ENCODE data around the gene PSMA7.
"Not testable (repeated sequence)": the region's sequence is repeated elsewhere in the genome, so short reads cannot be mapped to it uniquely, and the experiment has no call there.

Gene PSMA7

DNA sequence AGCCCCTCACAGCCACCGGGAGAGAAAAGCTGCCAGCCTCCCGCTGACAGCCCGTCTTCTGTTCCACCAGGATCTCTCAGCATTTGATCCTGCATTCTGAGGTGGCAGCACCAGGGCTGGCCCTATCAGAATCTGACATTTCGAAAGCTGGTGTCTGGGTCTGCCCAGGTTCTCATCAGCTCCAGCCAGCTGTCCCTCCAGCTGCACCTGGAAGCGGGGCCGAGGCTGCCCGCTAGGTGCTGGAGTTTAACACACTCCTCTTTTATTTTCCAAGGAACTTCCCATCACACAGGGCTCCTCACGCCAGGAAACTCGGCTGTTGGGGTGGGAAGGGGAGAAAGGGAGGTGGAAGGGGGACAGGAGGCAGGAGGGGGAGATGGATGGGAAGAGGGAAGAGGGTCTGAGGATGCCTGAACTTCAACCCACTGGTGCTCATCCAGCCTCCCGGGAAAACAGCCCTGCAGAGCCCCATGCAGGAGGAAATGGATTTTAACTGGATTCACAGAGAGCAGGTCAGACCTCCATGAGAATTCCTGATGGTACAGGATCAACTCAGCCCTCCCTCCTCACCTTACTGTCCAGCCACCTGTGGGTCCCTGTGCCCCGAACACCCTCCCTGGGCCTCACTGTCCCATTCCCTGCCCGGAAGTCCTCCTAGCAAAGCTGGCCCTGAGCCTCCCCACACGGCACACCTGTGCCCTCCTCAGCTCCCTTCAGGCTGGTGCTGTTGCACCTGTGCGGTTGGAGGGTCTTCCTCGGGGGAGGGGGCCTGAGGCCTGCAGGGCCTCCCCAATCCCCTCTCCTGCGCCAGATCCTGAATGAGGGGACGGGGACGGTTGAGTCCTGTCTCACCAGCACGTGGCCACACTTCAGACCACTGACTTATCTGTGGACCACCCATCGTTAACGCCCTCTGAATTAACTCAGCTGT lies 24.8 kb downstream of the PSMA7 start:
- DNase-seq = no peak

DNA sequence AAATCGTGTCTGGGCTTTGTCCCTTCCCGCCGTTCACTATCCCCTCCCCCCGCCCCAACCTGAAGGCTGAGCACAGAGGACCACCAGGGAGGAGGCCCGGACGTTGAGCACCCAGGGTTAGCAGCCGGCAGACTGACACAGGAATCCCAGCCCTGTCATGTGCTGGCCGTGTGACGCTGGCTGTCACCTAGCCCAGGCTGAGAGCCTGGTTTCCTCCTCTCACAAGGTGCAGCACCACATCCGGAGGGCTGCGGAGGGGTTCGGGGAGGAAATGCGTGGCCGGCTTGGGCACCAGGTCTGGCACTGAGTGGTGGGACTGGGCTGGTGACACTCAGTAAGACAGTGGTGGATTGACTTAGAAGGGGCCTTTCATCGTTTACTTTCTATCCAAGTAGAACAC lies 25.5 kb downstream of the PSMA7 start:
- DNase-seq = no peak

DNA sequence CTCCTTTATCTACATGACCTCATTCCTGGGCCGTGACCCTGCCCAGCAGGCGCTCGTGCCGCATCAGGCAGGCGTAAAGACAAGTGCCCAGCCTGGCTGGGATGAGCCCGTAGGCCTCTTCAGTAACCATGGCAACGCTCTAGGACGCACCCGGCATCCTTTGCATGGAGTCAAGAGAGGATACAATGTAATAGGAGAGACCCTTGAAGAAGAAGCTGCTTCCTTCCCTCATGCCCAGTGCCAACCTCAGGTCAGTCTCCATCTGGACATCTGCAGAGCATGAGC lies 25.9 kb downstream of the PSMA7 start:
- no peak for DNase-seq

DNA sequence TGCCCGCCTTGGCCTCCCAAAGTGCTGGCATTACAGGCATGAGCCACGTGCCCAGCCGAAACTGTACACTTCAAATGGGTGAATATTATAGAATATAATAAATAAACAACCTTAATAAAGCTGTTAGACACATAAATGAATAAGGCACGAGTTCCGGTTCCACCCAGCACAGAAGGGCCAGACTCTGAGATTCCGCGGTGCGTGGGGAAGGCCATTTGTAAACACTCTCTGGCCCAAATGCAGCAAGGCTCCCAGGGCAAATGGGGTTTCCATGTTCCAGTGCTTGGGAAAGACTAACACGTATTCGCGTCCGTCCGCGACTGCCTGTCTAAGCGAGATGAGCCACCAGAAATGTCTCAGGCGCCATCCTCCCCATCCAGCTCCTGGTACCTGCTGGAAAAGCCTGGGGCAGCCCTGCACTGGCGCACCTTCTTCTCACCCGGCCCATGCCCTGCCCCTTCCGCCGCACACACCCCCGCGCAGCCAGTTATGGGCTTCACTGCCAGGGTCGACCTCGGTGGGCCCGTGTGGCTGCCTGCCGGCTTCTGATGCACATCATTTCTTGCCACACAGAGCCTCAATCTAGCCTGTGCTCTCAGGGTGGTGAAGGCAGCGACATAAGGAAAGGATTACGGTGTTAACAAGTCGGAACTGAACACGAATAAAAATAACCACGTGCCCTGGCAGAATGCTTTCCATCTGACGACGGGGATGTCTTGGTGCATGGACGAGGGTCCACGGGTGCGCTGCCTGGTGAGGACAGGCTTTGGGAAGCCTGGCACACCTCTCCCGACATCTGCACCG lies 26.4 kb downstream of the PSMA7 start:
- no peak for DNase-seq

DNA sequence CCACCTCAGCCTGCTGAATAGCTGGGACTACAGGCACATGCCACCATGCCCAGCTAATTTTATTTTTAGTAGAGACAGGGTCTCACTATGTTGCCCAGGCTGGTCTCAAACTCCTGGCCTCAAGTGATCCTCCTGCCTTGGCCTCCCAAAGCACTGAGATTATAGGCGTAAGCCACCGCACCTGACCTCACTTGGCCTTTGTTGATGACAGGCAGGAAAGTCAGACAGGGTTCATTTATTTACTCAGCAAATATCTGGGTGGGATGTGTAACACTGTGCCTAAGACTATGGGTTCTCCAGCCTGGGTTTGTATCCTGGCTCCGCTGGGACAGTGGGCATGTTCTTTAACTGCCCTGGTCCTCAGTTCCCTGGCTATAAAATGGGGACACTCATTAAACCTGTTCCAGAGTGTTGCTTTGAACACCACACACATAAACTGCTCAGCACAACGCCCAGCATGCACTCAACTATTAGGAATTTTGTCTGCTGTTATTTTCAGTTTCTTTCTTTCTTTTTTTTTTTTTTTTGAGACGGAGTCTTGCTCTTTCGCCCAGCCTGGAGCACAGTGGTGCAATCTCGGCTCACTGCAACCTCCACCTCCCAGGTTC lies 27.3 kb downstream of the PSMA7 start:
- not testable (repeated sequence) for DNase-seq

DNA sequence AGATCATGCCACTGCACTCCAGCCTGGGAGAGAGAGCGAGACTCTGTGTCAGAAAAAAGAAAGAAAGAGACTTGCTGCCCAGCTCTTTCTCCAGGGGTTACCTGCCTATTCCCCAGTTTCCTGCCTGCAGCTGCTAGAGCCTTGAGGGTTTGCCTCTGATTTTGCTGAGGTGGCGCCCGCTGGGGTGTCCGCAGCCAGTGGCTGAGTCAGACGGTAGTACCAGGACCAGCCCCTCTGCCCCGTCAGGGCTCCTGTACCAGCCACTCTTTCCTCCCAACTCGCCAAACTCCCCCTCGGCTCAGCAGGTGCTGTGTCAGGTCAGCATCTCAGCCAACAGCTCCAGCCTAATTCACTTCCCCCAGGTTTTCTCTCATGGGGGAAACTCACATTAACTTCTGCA lies 28.3 kb downstream of the PSMA7 start:
- no peak for DNase-seq

DNA sequence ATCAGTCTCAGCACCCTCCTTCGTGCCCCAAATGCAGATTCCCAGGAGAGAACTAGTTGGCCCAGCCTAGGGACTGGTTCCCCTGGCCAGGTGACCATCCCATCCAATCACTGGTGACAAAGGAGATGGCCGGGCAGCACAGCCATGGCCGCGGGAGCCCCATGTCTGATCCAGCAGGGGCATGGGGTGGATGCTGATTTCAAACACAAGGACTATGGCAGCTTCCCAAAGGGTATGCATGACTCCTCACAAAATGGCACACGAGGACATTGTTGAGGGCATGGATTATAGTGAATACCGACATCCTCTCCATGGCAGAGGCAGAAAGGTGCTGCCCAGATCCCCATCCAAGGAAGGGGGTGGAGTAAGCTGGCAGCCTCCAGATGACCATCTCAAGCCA lies 30.8 kb downstream of the PSMA7 start:
- DNase-seq = no peak

DNA sequence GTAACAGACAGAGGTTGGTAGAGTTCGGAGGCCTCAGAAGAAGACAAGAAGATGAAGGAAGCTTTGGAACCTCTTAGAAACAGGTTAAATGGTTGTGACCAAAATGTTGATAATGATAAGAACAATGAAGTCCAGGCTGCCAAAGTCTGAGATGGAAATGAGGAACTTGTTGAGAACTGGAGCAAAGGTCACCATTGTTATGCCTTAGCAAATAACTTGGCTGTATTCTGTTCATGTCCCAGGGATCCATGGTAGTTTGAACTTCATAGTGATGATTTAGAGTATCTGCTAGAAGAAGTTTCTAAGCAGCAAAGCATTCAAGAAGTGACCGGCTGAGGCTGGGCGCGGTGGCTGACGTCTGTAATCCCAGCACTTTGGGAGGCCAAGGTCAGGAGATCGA lies 32.0 kb downstream of the PSMA7 start:
- no peak for DNase-seq

DNA sequence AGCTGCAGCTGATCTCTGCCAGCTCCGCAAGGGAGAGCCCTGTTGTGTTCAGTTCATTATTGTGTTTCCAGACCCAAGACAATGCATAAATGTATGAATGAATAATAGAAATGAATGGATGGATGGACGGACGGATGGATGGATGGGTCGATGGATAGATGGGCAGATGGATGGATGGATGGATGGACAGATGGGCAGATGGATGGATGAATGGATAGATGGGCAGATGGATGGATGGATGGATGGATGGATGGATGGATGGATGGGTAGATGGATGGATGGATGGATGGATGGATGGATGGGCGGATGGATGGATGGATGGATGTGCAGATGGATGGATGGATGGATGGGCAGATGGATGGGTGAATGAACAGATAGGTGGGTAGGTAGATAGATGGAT lies 37.6 kb downstream of the PSMA7 start:
- no peak for DNase-seq

DNA sequence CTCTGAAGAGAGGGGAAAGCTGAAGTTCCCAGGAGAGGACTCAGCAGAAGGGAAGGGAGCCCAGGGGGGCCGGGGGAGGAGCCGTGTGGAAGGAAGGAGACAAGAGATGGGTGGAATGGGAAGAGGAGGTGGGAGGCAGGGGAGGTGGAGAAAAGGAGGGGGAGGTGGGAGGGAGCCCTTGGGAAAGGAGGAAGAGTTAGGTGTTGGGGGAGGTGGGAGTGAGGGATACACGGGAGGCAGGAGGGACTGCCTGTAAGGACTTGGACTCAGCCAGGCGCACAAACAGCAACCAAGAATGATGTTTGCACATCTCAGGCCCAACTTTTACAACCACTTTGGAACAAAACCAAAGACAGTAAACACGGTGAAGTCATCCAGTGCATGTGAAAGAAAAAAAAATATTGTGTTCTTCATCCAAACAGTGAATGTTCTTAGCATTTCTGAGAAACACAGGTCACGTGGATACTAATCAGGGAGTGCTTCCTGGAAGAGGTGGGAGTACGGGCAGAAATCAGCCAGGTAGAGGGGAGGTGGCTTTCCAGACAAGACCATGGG lies 38.3 kb downstream of the PSMA7 start:
- no peak for DNase-seq

DNA sequence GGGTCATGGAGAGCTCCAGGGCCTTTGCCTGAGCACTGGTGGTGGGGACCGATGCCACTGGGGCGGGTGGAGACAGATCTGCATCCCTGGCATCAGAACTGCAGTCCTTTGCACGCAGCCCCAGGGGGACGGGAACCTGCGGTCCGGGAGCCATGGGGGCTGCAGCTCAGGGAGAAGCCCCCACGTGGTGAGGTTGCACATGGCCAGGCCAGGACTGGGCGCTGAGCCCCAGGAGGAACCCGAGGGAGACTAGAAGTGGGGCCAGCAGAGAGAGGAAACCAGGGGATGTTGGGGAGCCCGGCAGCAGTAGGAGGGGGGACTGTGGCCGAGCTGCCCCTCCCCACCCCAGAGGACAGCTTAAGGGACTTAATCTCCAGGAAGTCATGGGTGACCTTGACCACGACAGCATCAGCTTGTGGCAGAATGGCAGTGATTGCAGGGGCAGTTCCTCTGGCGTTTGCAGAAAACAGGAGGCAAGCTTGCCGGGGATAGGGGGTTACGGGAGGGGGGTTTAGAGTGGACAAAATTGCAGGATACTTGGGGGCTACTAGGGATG lies 38.9 kb downstream of the PSMA7 start:
- no peak for DNase-seq

DNA sequence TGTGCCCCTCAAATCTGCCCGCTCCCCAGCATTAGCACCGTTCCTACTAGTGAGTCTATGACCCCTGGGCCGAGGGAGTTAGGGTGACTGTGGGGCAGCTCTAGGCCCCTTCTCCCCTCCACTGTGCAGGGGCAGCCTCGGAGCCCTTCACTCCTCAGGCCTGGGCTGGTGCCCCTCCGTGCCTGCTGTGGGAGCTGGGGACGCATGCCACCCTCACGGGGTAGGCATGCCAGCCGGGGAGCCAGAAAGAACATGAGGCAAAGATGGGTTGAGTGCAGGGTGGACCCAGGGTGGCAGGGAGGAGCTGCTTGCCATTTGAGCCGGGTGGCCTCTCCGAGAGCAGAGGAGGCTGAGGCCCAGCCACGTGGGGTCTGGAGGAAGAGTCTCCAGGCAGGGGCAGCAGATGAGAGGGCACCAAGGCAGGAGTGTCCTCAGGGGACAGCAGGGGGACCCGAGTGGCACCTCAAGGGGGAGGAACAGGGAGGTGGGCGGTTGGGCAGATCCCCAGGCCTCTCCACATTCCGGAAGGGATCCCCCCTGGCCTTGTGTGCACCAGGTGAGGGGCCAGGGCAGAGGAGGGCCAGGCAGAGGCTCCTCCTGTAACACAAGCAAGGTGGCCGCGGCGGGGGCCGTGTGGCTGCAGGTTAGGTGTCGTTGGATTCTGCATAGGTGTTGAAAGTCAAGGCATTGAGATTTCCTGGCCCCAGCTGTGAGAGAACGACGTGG lies 39.5 kb downstream of the PSMA7 start:
- DNase-seq = no peak

DNA sequence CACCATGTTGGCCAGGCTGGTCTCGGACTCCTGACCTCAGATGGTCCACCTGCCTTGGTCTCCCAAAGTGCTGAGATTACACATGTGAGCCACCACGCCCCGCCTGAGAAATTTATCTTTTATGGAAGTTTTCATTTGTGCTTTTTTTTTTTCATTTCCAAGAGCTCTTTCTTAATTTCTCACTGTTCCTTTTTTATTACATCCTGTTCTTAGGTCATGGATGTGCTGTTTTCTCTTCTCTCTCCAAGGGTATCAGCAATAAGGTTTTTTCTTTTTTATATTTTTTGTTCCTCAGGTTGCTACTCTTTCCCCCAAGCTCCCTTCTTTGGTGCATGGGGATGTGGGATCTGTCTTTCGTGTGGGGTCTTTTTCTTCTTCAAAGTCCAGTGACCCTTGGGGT lies 42.1 kb downstream of the PSMA7 start:
- no peak for DNase-seq

DNA sequence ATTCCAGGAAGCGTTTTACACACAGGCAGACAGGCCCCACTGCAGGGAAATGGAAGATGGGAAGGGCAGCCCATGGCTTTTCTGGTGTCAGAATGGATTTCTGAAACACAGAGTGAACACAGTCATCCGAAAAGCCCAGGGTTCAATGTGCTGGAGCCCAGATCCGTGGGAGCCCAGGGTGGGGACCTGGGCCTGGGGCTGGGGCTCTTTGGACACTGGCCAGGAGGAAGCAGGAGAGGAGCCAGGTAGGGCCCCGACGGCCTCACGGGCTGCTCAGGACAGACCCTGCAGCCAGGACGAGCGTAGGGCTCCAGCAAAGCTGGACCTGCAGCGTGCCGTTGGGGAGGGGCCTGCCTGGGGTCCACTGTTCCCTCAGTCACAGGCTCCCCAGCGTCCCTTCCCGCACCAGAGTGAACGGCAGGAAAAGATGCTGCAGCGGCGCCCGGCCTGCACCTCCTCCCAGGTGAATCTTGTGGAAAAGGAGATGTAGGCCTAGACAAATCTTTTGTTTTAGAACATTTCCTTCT lies 45.2 kb downstream of the PSMA7 start:
- no peak for DNase-seq

DNA sequence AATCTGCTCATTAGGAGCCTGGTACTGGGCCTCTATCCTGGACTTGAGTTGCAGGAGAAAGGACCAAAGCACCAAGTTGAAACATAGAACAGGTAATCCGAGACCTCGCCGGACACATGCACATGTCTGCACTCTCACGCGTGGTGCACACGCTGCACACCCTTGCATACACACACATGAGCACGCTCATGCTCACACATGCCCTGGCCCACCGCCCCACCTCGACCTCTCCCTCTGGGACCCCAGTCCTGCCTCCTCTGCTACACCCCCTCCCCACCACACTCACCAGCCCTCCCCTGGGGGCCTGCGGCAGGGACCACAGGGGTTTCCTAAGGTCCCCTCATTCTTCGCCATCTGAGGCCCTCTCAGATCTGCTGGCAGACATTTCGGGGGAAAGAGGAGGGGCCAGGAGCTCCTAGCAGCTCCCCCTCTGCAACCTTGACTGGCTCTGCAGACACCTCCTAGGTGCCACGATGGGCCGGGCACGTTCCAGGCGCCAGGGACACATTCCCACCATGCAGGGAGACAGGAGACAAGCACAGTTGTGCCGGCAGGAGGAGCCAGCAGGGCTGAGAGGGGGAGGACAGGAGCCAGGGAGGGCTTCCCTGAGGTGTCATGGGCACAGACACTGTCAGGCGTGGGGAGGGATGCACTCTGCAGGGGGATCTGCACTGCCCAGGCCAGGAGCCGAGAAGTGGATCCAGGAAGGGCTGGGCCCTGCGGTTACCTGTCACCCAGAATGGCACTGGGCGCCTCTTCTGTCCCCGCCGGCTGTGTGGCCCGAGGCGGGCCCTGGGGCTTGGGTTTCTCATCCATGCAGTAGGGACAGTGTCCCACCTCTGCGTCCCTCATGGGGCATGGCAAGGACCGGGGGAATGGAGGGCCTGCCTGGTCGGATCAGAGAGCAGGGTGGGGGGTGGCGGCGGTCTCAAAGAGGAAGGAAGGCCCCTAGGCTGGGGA lies 46.5 kb downstream of the PSMA7 start:
- DNase-seq = no peak

DNA sequence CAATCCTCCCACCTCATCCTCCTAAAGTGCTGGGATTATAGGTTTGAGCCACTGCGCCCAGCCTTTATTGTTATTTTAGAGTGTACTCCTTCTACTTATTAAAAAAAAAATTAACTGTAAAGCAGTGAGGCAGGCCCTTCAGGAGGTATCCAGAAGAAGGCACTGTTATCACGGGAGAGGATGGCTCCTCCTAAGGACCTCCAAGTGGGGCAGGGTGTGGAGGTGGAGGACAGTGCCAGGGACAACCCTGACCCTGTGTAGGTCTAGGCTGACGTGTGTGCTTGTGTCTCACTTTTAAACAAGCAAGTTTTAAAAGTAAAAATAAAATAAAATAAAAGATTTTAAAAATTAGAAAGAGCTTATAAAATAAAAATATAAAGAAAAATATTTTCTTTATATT lies 53.8 kb downstream of the PSMA7 start:
- DNase-seq = no peak

DNA sequence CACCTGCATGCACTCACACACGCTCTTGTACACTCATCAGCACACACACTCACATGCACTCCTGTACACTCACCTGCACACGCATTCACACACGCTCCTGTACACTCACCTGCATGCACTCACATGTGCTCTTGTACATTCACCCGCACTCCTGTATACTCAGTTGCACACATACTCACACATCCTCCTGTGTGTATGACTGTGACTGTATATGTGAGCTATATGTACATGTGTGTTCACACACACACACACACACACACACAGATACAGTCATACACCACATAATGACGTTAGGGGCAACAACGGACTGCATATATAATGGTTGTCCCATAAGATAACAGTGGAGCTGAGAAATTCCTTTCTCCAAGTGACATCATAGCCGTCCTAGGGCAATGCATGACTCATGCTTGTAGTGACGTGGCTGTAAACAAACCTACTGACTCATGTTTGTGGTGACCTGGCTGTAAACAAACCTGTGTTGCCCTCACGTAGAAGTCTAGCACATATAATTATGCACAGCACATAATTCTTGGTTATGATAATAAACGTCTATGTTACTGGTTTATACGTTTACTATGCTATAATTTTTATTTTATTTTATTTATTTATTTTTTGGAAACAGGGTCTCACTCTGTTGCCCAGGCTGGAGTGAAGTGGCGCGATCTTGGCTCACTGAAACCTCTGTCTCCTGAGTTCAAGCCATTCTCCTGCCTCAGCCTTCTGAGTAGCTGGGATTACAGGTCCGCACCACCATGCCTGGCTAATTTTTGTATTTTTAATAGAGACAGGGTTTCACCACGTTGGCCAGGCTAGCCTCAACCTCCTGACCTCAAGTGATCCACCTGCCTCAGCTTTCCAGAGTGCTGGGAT lies 54.7 kb downstream of the PSMA7 start:
- no peak for DNase-seq

DNA sequence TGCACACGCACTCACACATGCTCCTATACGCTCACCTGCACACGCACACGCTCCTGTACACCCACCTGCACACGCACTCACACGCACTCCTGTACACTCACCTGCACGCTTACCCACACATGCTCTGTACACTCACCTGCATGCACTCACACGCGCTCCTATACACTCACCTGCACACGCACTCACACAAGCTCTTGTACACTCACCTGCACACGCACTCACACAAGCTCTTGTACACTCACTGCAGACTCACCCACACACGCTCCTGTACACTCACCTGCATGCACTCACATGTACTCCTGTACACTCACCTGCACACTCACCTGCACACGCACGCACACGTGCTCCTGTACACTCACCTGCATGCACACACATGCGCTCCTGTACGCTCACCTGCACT lies 55.6 kb downstream of the PSMA7 start:
- DNase-seq = no peak

DNA sequence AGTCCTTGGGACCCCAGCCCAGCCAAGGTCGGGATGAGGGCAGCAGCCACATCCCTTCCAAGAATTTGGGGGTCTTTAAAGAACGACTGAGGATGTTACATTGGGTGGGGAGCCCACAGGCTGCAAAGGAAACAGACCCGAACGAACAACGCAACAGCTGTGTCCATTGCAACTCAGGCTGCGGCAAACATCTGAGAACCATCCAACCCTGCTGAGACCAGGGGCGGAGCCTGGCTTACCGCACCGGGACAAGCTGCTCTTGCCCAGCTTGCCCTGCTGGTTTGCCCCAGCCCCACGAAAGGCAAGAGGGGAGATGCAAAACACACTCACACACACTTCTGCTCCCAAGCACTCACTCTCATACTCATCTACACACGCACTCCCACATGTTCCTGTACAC lies 56.0 kb downstream of the PSMA7 start:
- DNase-seq = no peak
